ENCODE measurements around the gene ADK. TPM values are rescaled to one million over a fixed set of nuclear protein-coding genes. Genes with fewer than 3 reads are reported as not detected.
"Not testable (repeated sequence)": the region's sequence is repeated elsewhere in the genome, so short reads cannot be mapped to it uniquely, and the experiment has no call there.

ADK gene
- total RNA-seq, 1 donor from 2014 or later, result 39.4 TPM

DNA sequence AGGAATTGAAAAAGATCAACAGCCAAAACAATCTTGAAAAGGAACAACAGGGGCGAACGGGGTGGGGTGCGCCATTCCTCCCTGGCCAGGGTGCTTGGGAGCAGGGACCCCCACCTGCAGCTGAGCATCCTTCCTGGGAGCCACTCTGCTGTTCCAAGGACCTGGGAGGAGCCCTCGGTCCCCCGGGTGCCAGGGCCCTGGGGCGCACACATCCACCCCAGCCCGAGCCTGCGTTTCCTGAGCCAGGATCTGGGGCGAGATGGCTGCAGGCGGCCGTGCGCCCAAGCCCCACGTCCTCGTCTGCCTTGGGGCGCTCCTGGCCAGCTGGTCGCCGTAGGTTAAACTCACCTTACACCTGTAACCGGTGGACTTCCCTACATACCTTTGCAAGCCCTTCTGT lies 11.0 kb upstream of the ADK start:
- DNase-seq (ENCODE audit: low read depth), result no peak
- TF ChIP-seq CTCF (conservative IDR thresholded peaks at IDR 0.05; ENCODE audit: low read depth, low read length), result no peak
- no peak overlapping the region for H3K4me3 ChIP-seq (ENCODE audit: low read depth, low read length)

DNA sequence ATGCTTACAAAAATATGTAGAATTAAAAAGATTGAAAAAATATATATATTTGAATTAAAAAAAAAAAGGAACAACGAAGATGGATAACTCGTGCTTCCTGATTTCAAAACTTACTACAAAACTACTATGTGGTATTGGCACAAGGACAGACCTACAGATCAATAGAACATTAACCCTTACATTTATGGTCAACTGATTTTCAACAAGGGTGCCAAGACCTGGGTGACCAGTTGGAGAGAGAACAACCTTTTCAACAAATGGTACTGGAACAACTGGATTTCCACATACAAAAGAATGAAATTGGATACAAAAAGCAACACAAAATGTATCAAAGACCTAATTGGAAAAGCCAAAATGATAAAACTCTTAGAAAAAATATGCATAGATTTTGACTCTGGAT lies 10.5 kb upstream of the ADK start:
- no peak for DNase-seq (ENCODE audit: low read depth)
- no peak for TF ChIP-seq CTCF (conservative IDR thresholded peaks at IDR 0.05; ENCODE audit: low read depth, low read length)
- no peak overlapping the region for H3K4me3 ChIP-seq (ENCODE audit: low read depth, low read length)

DNA sequence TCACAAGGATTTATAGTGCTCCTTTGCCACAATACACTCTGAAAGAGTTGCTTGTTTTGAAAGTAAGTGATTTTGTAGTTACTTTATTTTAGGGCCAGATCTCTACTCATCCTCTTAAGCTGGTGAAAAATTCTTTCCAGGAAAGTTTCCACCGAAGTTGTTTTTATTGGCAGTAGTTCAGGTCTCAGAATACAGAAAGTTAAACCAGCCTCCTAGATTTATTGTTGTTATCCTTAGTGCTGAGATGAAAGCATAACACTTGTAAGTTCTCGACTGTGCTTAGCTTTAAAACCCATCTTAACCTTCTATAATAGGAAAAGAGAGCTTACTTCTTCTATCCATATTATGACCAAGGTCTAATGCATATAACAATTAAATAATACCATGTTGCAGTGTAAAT lies 5.9 kb upstream of the ADK start:
- no peak overlapping the region for H3K4me3 ChIP-seq (ENCODE audit: low read depth, low read length)
- TF ChIP-seq CTCF (conservative IDR thresholded peaks at IDR 0.05; ENCODE audit: low read depth, low read length), result no peak
- DNase-seq (ENCODE audit: low read depth), result no peak

GRCh38 chr10:74146980-74147379 lies 4.0 kb upstream of the ADK start:
- H3K4me3 ChIP-seq (ENCODE audit: low read depth, low read length); DNase-seq (ENCODE audit: low read depth): not testable (repeated sequence)

- H3K4me3 ChIP-seq (ENCODE audit: low read depth, low read length), result peak within 1 kb of the TSS; percentile 82
- no peak for DNase-seq (ENCODE audit: low read depth)
- TF ChIP-seq CTCF (conservative IDR thresholded peaks at IDR 0.05; ENCODE audit: low read depth, low read length), result no peak
Measured at GRCh38 chr10:74150204-74150989, 624 bp upstream of the ADK start, which contains the start of gene AP3M1. Gene AP3M1 (minus strand): TSS chr10:74150828. CDS start chr10:74138379, 12,449 bp downstream.

DNA sequence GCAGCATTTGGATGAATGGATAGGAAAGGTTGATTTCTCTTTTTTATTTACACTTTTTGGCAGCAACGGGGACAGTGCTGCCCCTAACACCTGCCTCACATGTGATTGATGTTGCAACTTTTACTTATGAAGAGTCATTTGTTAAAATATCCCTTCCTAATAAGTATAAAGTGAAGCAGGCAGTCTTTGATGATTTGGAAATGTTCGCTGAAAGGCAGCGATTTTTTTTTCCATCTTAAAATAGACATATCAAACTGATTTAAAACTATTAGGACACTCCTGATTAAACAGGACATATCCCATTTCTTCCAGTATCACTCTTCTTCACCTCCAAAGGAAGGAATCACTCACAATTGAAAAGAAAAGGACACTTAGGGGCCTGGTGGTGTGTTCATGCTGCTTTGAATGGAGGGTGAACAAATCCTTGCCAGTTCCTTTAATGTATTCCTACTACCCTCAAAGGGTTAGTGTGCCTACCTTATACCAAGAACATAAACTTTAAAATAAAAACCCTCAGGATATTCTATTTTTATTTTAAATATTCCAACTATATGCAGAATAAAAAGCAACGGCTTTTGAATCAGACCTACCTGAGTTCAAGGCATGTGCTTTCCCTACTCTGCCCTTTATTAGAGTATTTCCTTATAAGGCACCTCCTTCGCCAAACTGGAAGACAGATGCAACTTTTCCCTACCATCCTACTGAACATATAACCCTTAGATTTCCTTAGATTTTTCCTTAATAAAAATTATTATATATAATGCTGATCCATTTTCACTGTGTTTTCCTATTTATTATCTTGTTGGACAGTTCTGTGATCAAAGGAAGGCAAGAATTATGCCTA lies 1.1 kb downstream of the ADK start:
- TF ChIP-seq CTCF (conservative IDR thresholded peaks at IDR 0.05; ENCODE audit: low read depth, low read length), result no peak
- peak overlapping the region; percentile 82 for H3K4me3 ChIP-seq (ENCODE audit: low read depth, low read length)
- no peak for DNase-seq (ENCODE audit: low read depth)

GRCh38 chr10:74153123-74153522 lies 2.1 kb downstream of the ADK start:
- peak; percentile 56 for TF ChIP-seq CTCF (conservative IDR thresholded peaks at IDR 0.05; ENCODE audit: low read depth, low read length)
- no peak for DNase-seq (ENCODE audit: low read depth)
- H3K4me3 ChIP-seq (ENCODE audit: low read depth, low read length), result no peak overlapping the region

Data from epithelial cell of proximal tubule (primary cell).